Mesothelial cell of epicardium (in vitro differentiated cells): Measurements from ENCODE around the gene FAM217A. TPM values are rescaled to one million over a fixed set of nuclear protein-coding genes. Genes with fewer than 3 reads are reported as not detected.

Source experiments
- DNase-seq, 2 experiments: peaks; one replicate each; pipeline ENCODE4 v3.0.0; 2021; ENCODE audit warnings: low spot score in 2 of 2; ENCODE audit not compliant: unreplicated experiment in 2 of 2
- H3K27ac Mint-ChIP-seq: 2 replicates; pipeline ENCODE4 v1.8.0; 2021; ENCODE audit warnings: mixed read lengths
- H3K27me3 Mint-ChIP-seq: 2 replicates; pipeline ENCODE4 v1.8.0; 2021; ENCODE audit warnings: low read depth, mixed read lengths
- H3K36me3 Mint-ChIP-seq: 2 replicates; pipeline ENCODE4 v1.8.0; 2021; ENCODE audit warnings: mixed read lengths
- H3K4me1 Mint-ChIP-seq: 2 replicates; pipeline ENCODE4 v1.8.0; 2021; ENCODE audit warnings: mixed read lengths
- H3K4me3 Mint-ChIP-seq: 2 replicates; pipeline ENCODE4 v1.8.0; 2021; ENCODE audit warnings: mild to moderate bottlenecking, moderate library complexity, mixed read lengths
- H3K9me3 Mint-ChIP-seq: 2 replicates; pipeline ENCODE4 v1.8.0; 2021; ENCODE audit warnings: mixed read lengths
- total RNA-seq: library from RNA; stranded (reverse); gene quantifications from 3 replicates; pipeline ENCODE4 v1.2.1, GENCODE V29; 2021
- TF ChIP-seq, protein P1 (sequence below): fragments of 200-600 bp; sonication (generic); IDR thresholded peaks from one replicate; pipeline ENCODE4 v1.5.0; 2021; ENCODE audit warnings: antibody characterized with exemption; ENCODE audit not compliant: unreplicated experiment

The FAM217A gene
- total RNA-seq, 1 donor from 2014 or later: not detected

DNA sequence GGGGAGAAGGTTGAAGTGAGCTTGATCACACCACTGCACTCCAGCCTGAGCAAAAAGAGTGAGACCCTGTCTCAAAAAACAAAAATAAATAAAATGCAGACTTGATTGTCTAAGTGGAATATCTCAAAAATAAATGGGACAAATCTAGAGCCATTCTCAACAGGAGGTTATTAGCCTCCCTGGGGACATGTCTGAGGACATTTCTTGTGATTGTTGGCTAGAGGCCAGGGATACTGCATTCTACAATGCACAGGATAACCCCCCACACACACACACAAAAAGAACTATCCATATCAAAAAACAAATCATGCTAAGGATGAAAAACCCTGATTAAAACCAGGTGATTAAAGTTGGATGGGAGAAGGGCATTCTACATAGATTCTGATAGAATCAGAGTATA lies 37.5 kb downstream of the FAM217A start:
- no peaks in the 10 kb centered on the region for H3K9me3 Mint-ChIP-seq
- peaks cover 14% of the 10 kb centered on the region for H3K4me1 Mint-ChIP-seq
- H3K4me3 Mint-ChIP-seq: no peak overlapping the region
- peaks cover 50% of the 10 kb centered on the region for H3K36me3 Mint-ChIP-seq
- H3K27ac Mint-ChIP-seq: peak overlapping the region; percentile 59
- TF ChIP-seq, protein P1, sequence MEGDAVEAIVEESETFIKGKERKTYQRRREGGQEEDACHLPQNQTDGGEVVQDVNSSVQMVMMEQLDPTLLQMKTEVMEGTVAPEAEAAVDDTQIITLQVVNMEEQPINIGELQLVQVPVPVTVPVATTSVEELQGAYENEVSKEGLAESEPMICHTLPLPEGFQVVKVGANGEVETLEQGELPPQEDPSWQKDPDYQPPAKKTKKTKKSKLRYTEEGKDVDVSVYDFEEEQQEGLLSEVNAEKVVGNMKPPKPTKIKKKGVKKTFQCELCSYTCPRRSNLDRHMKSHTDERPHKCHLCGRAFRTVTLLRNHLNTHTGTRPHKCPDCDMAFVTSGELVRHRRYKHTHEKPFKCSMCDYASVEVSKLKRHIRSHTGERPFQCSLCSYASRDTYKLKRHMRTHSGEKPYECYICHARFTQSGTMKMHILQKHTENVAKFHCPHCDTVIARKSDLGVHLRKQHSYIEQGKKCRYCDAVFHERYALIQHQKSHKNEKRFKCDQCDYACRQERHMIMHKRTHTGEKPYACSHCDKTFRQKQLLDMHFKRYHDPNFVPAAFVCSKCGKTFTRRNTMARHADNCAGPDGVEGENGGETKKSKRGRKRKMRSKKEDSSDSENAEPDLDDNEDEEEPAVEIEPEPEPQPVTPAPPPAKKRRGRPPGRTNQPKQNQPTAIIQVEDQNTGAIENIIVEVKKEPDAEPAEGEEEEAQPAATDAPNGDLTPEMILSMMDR: no peak
- no peaks in the 10 kb centered on the region for H3K27me3 Mint-ChIP-seq
- no peak for DNase-seq

DNA sequence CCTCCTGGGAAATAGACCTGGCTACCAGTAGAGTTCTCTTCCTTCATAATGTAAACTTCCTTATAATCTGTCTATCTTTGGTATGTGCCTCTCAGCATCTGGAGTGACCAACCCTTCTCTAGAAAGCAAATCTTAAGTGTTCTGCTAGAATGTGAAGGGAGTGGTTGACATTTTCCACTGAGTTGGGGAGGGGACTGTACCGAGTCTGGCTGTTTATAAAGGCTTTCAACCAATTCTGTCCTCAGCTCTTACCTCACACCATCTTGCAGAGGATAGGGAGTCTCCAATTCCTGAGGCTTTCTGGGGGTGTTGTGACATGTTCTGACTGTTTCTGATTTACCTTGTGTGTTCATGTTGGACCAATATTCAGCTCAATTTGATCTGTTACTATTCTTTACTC lies 39.6 kb downstream of the FAM217A start:
- Mint-ChIP-seq H3K4me1 (peaks cover 15% of the 10 kb centered on the region), H3K27ac (no peak overlapping the region), H3K36me3 (peaks cover 52% of the 10 kb centered on the region), H3K9me3 (no peaks in the 10 kb centered on the region), H3K4me3 (no peak overlapping the region), H3K27me3 (no peaks in the 10 kb centered on the region)
- TF ChIP-seq, protein P1: no peak
- no peak for DNase-seq

DNA sequence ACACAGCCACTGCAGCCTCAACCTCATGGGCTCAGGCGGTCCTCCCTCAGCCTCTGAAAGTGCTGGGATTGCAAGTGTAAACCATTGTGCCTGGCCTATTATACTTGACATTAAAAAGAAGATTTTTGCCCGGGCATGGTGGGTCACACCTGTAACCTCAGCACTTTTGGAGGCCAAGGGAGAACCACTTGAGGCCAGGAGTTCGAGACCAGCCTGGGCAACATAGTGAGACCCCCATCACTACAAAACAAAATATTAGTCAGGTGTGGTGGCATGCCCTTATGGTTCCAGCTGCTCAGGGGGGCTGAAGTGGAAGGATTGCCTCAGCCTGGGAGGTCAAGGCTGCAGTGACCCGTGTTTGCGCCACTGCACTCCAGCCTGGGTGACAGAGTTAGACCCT lies 42.4 kb downstream of the FAM217A start:
- DNase-seq: no peak
- TF ChIP-seq, protein P1: no peak
- peaks cover 37% of the 10 kb centered on the region for H3K4me1 Mint-ChIP-seq
- H3K4me3 Mint-ChIP-seq: no peak overlapping the region
- no peaks in the 10 kb centered on the region for H3K27me3 Mint-ChIP-seq
- no peak overlapping the region for H3K27ac Mint-ChIP-seq
- no peaks in the 10 kb centered on the region for H3K9me3 Mint-ChIP-seq
- H3K36me3 Mint-ChIP-seq: peaks cover 49% of the 10 kb centered on the region

DNA sequence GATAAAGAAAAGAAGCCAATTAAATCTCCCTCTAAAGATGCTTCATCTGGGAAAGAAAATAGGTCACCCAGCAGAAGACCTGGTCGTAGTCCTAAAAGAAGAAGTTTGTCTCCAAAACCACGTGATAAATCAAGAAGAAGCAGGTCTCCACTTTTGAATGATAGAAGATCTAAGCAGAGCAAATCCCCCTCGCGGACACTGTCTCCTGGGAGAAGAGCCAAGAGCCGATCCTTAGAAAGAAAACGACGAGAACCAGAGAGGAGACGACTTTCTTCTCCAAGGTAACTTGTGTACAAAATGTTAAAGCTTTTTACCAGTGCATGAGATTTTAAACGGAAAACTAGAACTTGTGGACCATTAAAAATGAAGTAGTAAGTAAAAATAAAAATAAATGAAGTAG lies 46.5 kb downstream of the FAM217A start:
- no peaks in the 10 kb centered on the region for H3K9me3 Mint-ChIP-seq
- TF ChIP-seq, protein P1: no peak
- peaks cover 45% of the 10 kb centered on the region for H3K36me3 Mint-ChIP-seq
- peak overlapping the region; percentile 60 for H3K27ac Mint-ChIP-seq
- H3K4me3 Mint-ChIP-seq: no peak overlapping the region
- H3K4me1 Mint-ChIP-seq: peaks cover 28% of the 10 kb centered on the region
- DNase-seq: no peak
- H3K27me3 Mint-ChIP-seq: no peaks in the 10 kb centered on the region

DNA sequence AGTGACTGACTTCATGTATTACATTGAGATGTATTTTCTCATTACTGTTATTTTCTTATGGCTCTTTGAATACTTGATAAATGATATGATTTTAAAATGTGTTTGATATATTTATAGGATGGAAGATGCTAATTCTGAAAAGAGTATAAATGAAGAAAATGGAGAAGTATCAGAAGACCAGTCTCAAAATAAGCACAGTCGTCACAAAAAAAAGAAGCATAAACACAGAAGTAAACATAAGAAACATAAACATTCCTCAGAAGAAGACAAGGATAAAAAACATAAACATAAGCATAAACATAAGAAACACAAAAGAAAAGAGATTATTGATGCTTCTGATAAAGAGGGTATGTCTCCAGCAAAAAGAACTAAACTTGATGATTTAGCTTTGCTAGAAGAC lies 47.5 kb downstream of the FAM217A start:
- TF ChIP-seq, protein P1: no peak
- H3K27ac Mint-ChIP-seq: peak overlapping the region; percentile 1
- peaks cover 28% of the 10 kb centered on the region for H3K4me1 Mint-ChIP-seq
- H3K36me3 Mint-ChIP-seq: peaks cover 38% of the 10 kb centered on the region
- H3K27me3 Mint-ChIP-seq: no peaks in the 10 kb centered on the region
- no peak for DNase-seq
- no peaks in the 10 kb centered on the region for H3K9me3 Mint-ChIP-seq
- H3K4me3 Mint-ChIP-seq: no peak overlapping the region

DNA sequence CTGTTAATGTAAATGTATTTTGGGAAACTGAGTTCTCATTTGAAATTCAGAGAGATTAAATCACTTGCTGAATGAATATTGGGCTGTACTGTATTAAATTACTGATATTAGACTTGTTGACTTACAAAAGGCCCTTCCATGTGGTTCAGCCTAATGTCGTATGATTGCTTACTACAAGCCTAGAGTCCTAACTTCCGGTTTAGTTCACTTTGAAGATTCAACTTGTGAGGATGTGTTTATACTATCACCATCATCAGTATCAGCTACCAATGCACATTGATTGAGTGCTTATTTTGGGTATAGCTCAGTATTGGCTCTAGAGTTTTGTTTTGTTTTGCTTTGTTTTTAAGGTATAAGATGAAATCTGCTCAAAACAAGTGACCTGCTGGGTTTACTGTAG lies 48.3 kb downstream of the FAM217A start:
- Mint-ChIP-seq H3K9me3 (no peaks in the 10 kb centered on the region), H3K27ac (no peak overlapping the region), H3K27me3 (no peaks in the 10 kb centered on the region), H3K4me1 (peaks cover 29% of the 10 kb centered on the region), H3K36me3 (peaks cover 33% of the 10 kb centered on the region), H3K4me3 (no peak overlapping the region)
- TF ChIP-seq, protein P1: no peak
- no peak for DNase-seq
